Fibroblast of villous mesenchyme (primary cell): ENCODE measurements around the gene GLIS1. TPM values are rescaled to one million over a fixed set of nuclear protein-coding genes. Genes with fewer than 3 reads are reported as not detected.

Experiments used
- DNase-seq: peaks from one replicate; pipeline ENCODE4 v3.0.0-alpha.2; 2010; ENCODE audit warnings: low read depth
- H3K4me3 ChIP-seq: 2 replicates; pipeline ENCODE4 v1.5.1; 2011; ENCODE audit warnings: low read depth, mild to moderate bottlenecking, low read length
- CTCF ChIP-seq: IDR thresholded peaks from 2 replicates; pipeline ENCODE4 v1.5.1; 2012; ENCODE audit warnings: low read depth, mild to moderate bottlenecking, low read length; ENCODE audit not compliant: insufficient read depth
- total RNA-seq: library from RNA; depleted of rRNA; stranded (reverse); fragments of >200 nt; gene quantifications from 2 replicates; pipeline ENCODE4 v1.2.3, GENCODE V29; 2012

GLIS1 gene
- total RNA-seq, 1 donor, result 0.43 TPM

- DNase-seq, result no peak
- no peak for TF ChIP-seq CTCF
- H3K4me3 ChIP-seq, result no peak overlapping the region
These were observed 199.0 kb downstream of the GLIS1 start for GRCh38 chr1:53539711-53540603.

GRCh38 chr1:53539226-53539625 lies 199.7 kb downstream of the GLIS1 start:
- no peak for DNase-seq
- TF ChIP-seq CTCF, result no peak
- H3K4me3 ChIP-seq, result no peak overlapping the region

GRCh38 chr1:53536606-53537005 lies 202.4 kb downstream of the GLIS1 start:
- no peak for DNase-seq
- TF ChIP-seq CTCF, result no peak
- H3K4me3 ChIP-seq, result no peak overlapping the region

GRCh38 chr1:53535846-53536245 lies 203.1 kb downstream of the GLIS1 start:
- no peak overlapping the region for H3K4me3 ChIP-seq
- no peak for TF ChIP-seq CTCF
- no peak for DNase-seq

- DNase-seq, result no peak
- no peak overlapping the region for H3K4me3 ChIP-seq
- TF ChIP-seq CTCF, result no peak
These were observed 203.7 kb downstream of the GLIS1 start for GRCh38 chr1:53535226-53535625.

- no peak for DNase-seq
- H3K4me3 ChIP-seq, result no peak overlapping the region
- TF ChIP-seq CTCF, result no peak
These were observed 206.1 kb downstream of the GLIS1 start for GRCh38 chr1:53532912-53533311.
